Stimulated activated CD8-positive, alpha-beta memory T cell treated with anti-CD3 and anti-CD28 coated beads, Interleukin-12 subunit alpha, Interleukin-12 subunit beta, amount 100 ng/mL, for 24 hours (primary cell): ENCODE data around the gene PLA2G2A.
"Not testable (repeated sequence)": the region's sequence is repeated elsewhere in the genome, so short reads cannot be mapped to it uniquely, and the experiment has no call there.

Experiments
- DNase-seq: peaks from one replicate; pipeline ENCODE4 v3.0.0-alpha.2; 2020; ENCODE audit errors: extremely low read depth

PLA2G2A gene

DNA sequence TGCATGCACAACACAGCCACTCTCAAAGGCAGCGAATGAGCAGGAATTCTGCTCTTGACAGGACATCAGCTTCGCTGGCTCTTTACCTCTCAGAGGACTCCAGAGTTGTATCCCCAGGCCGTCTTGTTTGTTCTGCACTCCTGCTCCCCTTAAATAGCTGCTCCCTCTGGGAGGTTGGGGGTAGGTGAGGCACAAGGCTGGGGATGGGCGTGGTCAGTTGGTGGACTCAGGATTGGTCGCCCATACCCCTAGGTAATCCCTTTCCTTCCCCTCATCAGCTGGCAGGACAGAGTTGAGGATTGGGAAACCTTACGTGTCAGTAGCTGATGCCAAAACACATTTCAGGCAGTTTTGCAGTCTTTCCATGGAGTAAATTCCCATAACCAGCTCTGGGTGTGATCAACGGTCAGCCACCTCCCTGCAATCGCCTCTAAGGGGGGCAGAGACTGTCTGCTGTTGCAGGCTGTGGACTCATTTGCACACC lies at the start of gene PLA2G2A:
TSS of gene PLA2G2A (minus strand) at position 125 of the 484 bp plus-strand sequence. CDS start 845 bp downstream, outside the sequence.
- no peak for DNase-seq

DNA sequence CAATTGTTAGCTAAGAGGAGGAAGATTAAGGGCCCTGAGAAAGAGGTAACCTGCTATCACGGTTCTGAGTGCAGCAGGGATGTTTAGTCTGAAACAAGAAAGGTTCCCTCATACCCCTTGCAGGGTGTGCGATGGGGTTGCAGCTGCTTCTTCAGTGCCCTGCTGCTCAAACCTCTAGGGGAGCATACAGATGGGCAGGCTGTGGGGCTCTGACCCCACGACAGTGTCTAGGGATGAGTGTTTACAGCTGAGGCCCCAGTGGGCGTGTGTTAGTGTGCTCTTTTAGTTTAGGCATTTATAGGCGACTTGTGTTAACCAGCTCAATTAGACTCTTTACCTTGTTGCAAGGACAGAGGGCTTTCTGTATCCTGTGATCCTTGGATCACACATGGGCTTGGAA lies 49.3 kb upstream of the PLA2G2A start:
- no peak for DNase-seq

- DNase-seq = no peak
These were observed 48.7 kb upstream of the PLA2G2A start for GRCh38 chr1:20028125-20028524.

- DNase-seq = no peak
These were observed 38.3 kb upstream of the PLA2G2A start for GRCh38 chr1:20017741-20018140.

GRCh38 chr1:20014153-20014552 lies 34.7 kb upstream of the PLA2G2A start:
- DNase-seq = no peak

- no peak for DNase-seq
These were observed 30.6 kb upstream of the PLA2G2A start for GRCh38 chr1:20010016-20010415.

GRCh38 chr1:20009212-20009611 lies 29.8 kb upstream of the PLA2G2A start:
- DNase-seq = no peak

- no peak for DNase-seq
These were observed 29.0 kb upstream of the PLA2G2A start for GRCh38 chr1:20008391-20008841.

GRCh38 chr1:19998823-19999222 lies 19.4 kb upstream of the PLA2G2A start:
- not testable (repeated sequence) for DNase-seq

DNA sequence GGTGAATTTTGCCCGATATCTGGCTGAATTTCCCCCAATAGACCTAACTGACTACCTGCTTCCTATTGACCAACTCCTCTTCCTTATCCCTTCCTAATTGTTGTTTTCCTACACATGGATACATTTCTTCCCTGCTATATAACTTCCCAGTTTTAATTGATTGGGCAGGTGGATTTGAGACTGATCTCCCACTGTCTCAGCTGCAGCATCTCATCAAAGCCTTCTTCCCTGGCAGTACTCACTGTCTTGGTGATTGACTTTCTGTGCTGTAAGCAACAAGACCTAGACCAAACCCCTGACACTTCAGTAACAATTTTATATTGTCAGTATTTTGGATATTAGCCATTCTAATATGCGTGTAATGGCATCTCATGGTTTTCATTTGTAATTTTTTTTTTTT lies 11.3 kb upstream of the PLA2G2A start:
- no peak for DNase-seq

DNA sequence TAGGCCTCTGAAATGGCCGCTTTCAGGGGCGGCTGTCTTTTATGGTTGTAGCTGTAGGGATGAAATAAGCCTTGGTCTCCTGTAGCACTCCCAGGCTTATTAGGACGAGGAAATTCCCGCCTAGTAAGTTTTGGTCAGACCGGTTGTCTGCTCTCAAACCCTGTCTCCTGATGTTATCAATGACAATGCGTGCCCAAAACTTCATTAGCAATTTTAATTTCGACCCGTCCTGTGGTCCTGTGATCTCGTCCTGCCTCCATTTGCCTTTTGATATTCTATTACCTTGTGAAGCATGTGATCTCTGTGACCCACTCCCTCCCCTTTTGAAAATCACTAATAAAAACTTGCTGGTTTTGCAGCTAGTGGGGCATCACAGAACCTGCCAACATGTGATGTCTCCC lies 10.8 kb upstream of the PLA2G2A start:
- not testable (repeated sequence) for DNase-seq

GRCh38 chr1:19988267-19989006 lies 9.0 kb upstream of the PLA2G2A start:
- DNase-seq = no peak

- DNase-seq = no peak
These were observed 8.3 kb upstream of the PLA2G2A start for GRCh38 chr1:19987719-19988118.

DNA sequence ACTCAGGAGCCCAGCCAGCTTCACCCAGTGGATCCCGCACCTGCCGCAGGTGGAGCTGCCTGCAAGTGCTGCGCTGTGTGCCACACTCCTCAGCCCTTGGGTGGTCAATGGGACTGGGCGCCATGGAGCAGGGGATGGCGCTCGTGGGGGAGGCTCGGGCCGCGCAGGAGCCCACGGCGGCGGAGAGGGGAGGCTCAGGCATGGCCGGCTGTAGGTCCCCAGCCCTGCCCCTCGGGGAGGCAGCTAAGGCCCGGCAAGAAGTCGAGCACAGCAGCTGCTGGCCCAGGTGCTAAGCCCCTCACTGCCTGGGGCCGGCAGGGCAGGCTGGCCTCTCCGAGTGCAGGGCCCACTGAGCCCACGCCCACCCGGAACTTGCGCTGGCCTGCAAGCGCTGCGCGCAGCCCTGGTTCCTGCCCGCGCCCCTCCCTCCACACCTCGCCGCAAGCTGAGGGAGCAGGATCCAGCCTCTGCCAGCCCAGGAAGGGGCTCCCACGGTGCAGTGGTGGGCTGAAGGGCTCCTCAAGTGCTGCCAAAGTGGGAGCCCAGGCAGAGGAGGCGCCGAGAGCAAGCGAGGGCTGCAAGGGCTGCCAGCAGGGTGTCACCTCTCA lies 5.1 kb upstream of the PLA2G2A start:
- DNase-seq = not testable (repeated sequence)

GRCh38 chr1:19981507-19982312 lies 2.3 kb upstream of the PLA2G2A start:
- DNase-seq = no peak

DNA sequence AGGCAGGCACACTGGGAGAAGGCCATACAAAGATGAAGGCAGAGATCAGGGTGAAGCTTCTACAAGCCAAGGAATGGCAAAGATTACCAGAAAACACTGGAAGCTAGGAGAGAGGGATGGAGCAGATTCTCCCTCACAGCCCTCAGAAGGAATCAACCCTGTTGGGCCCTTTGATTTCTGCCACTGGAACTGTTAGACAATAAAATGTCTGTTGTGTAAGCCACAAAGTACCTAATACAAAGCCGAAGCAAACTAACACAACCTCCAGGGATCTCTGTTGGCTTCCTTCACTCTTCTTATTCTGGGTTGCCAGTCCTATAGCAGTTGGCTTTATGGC lies 1.7 kb upstream of the PLA2G2A start:
- no peak for DNase-seq

- no peak for DNase-seq
These were observed 896 bp upstream of the PLA2G2A start for GRCh38 chr1:19980314-19980713.

- no peak for DNase-seq
These were observed 1.3 kb downstream of the PLA2G2A start for GRCh38 chr1:19978143-19978542.

- no peak for DNase-seq
These were observed 3.0 kb downstream of the PLA2G2A start for GRCh38 chr1:19976317-19977003.

- no peak for DNase-seq
These were observed 3.8 kb downstream of the PLA2G2A start for GRCh38 chr1:19975423-19976193.

DNA sequence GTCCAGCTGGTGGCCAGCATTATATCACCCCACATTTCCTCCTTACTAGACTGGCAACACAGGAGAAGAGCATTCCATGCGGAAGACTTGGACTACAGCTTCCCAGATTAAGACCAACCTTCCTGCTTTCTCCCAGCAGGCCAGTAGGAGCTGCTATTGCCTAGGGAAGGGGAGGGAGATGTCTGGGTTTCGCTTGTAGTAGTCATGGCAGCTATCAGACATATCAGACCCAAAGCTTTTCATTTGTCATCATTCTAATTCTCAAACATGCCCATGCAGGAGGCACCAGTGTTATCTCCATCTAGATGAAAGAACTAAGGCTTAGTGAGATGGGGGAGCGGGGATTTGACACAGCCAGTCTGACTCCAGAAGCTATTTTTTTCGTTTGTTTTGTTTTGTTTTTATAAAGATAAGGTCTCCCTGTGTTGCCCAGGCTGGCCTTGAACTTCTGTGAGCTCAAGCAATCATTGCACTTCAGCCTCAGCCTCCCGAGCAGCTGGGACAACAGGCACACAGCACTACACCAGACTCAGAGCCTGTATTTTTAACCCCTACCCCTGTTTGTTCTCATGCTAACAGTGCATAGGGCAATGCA lies 4.5 kb downstream of the PLA2G2A start:
- DNase-seq = no peak
